Measurements from ENCODE around the gene C10orf90.

The C10orf90 gene

DNA sequence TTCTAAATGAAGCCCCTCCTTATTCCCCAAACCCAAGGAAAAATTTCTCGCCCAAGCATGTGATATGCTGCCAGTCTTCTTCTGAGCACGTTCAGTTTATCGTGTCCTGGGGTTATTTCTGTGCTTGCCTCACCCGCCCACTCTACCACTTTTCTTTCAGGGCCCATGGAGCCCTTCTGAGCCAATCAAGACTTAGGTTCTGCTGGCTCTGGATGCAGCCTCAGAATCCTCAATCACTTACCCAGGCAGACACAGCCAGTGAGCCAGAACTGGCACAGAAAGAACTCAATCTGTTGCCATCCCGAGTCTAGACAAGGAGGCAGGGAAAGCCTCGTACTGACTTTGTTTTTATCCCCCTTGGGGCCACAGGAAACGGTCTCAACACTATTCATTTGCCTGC, 34.2 kb upstream of the C10orf90 start (continued):
- no peak for TF ChIP-seq ZNF10 (tag by site-specific recombination; IDR thresholded peaks at IDR 0.05)

DNA sequence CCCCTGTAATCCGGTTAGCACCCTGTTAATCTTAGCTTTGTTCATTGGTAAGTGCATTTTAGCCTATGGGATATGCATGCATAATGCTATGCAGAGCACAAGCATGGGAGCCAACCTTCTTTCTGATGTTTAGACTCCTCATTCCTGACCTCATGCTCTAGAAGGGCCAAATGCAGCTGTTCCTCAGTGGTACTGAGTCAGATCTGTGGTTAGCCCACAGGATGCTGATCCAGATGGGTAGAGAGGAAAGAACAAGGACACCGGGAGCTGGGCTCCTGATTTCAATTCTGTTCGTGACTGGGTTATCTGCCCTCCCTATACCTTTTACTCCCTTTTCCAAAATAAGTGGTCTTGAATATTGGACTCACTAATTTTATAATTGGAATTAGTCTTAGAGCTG, 31.7 kb upstream of the C10orf90 start:
- H3K27ac ChIP-seq (ENCODE audit: extremely low read depth, low read depth, low read length): no peak overlapping the region
- ChIA-PET POLR2A (no interaction called here), CTCF (no interaction called here)
- H3K36me3 ChIP-seq (ENCODE audit: control insufficient read depth in 2 of 2, insufficient read depth in 1 of 2, low read length in 2 of 2): no peaks in the 10 kb centered on the region
- no peaks in the 10 kb centered on the region for H3K9me3 ChIP-seq (ENCODE audit: control insufficient read depth, insufficient read depth, low read depth, low read length)
- H3K4me3 ChIP-seq (ENCODE audit: low read depth, low read length): no peak overlapping the region
- no peak for TF ChIP-seq ZFP3 (tag by site-specific recombination; IDR thresholded peaks at IDR 0.05; ENCODE audit: low read depth)
- no peak for TF ChIP-seq ZNF394 (tag by site-specific recombination; IDR thresholded peaks at IDR 0.05; ENCODE audit: borderline replicate concordance)
- no peak for TF ChIP-seq ZNF514 (tag by site-specific recombination; IDR thresholded peaks at IDR 0.05)
- no peak for TF ChIP-seq OVOL3 (tag by site-specific recombination; IDR thresholded peaks at IDR 0.05)
- TF ChIP-seq ZNF138 (tag by site-specific recombination; IDR thresholded peaks at IDR 0.05; ENCODE audit: borderline replicate concordance): no peak
- no peak for TF ChIP-seq ZNF571 (tag by site-specific recombination; IDR thresholded peaks at IDR 0.05)
- no peaks in the 10 kb centered on the region for H3K4me1 ChIP-seq (ENCODE audit: control insufficient read depth, insufficient read depth, low read length)

DNA sequence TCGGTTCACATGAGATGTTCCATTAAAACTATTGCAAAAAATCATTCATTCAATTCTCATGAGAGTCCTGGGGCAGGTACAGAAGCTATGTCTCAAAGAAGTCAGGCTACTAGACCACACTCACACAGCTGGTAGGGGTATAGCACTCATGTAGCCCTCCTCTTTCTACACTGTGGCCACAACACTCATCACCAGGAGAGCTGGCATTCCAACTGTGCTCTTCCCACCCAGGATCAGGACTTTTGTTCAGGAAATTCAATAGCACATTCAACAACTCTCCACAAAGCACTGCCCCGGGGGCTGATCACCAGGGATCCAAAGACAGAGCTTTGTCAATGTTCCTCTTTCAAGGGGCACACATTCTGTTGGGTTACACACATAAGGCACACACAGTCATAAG, 31.0 kb upstream of the C10orf90 start:
- POLR2A ChIA-PET: no interaction called here
- TF ChIP-seq ZNF223 (tag by site-specific recombination; IDR thresholded peaks at IDR 0.05): no peak
- TF ChIP-seq SP3 (tag by site-specific recombination; IDR thresholded peaks at IDR 0.05): no peak
- no peak for TF ChIP-seq ZNF221 (tag by site-specific recombination; IDR thresholded peaks at IDR 0.05; ENCODE audit: borderline replicate concordance)
- TF ChIP-seq, protein P1, sequence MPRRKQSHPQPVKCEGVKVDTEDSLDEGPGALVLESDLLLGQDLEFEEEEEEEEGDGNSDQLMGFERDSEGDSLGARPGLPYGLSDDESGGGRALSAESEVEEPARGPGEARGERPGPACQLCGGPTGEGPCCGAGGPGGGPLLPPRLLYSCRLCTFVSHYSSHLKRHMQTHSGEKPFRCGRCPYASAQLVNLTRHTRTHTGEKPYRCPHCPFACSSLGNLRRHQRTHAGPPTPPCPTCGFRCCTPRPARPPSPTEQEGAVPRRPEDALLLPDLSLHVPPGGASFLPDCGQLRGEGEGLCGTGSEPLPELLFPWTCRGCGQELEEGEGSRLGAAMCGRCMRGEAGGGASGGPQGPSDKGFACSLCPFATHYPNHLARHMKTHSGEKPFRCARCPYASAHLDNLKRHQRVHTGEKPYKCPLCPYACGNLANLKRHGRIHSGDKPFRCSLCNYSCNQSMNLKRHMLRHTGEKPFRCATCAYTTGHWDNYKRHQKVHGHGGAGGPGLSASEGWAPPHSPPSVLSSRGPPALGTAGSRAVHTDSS (tag by site-specific recombination; IDR thresholded peaks at IDR 0.05): no peak
- no peak for TF ChIP-seq ZBTB48 (tag by site-specific recombination; IDR thresholded peaks at IDR 0.05)
- no peak for TF ChIP-seq ZNF133 (tag by site-specific recombination; IDR thresholded peaks at IDR 0.05)
- no peak for TF ChIP-seq ZNF112 (tag by site-specific recombination; IDR thresholded peaks at IDR 0.05)
- TF ChIP-seq ZNF335 (tag by site-specific recombination; conservative IDR thresholded peaks at IDR 0.05): no peak
- TF ChIP-seq, protein P2, sequence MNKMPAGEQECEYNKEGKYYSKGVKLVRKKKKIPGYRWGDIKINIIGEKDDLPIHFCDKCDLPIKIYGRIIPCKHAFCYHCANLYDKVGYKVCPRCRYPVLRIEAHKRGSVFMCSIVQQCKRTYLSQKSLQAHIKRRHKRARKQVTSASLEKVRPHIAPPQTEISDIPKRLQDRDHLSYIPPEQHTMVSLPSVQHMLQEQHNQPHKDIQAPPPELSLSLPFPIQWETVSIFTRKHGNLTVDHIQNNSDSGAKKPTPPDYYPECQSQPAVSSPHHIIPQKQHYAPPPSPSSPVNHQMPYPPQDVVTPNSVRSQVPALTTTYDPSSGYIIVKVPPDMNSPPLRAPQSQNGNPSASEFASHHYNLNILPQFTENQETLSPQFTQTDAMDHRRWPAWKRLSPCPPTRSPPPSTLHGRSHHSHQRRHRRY (tag by site-specific recombination; IDR thresholded peaks at IDR 0.05): no peak
- TF ChIP-seq ZNF10 (tag by site-specific recombination; IDR thresholded peaks at IDR 0.05): no peak
- TF ChIP-seq ZSCAN16 (tag by site-specific recombination; IDR thresholded peaks at IDR 0.05): no peak
- no peaks in the 10 kb centered on the region for H3K36me3 ChIP-seq (ENCODE audit: control insufficient read depth in 2 of 2, insufficient read depth in 1 of 2, low read length in 2 of 2)
- H3K4me3 ChIP-seq (ENCODE audit: low read depth, low read length): no peak overlapping the region
- H3K27ac ChIP-seq (ENCODE audit: extremely low read depth, low read depth, low read length): no peak overlapping the region
- no peaks in the 10 kb centered on the region for H3K9me3 ChIP-seq (ENCODE audit: control insufficient read depth, insufficient read depth, low read depth, low read length)
- CTCF ChIA-PET: interaction anchor here (0.6 kb wide), 1 partner anchor 36 kb away, joined by 4 read pairs; no protein-coding TSS in a partner anchor
- H3K4me1 ChIP-seq (ENCODE audit: control insufficient read depth, insufficient read depth, low read length): no peaks in the 10 kb centered on the region

DNA sequence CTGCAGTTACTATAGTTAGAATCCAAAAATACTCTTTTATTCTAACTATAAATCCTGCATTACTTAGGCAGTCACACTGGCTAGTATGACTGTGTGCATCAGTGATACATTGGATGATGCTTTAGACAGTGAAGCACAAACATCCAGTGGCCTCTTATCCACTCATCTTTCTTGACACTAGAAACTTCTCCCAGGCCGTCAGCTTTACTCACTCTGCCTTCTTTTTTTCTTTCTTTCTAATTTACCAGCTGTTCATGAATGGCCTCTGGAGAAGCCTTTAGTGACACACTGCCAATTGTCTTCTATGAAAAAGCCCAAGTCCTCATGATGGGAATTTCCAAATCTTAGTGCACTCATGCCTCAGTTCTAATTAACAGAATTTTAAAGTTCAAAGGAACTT, 26.2 kb upstream of the C10orf90 start:
- Histone ChIP-seq H3K4me1 (ENCODE audit: control insufficient read depth, insufficient read depth, low read length) (no peaks in the 10 kb centered on the region), H3K36me3 (ENCODE audit: control insufficient read depth in 2 of 2, insufficient read depth in 1 of 2, low read length in 2 of 2) (no peaks in the 10 kb centered on the region), H3K9me3 (ENCODE audit: control insufficient read depth, insufficient read depth, low read depth, low read length) (no peaks in the 10 kb centered on the region), H3K4me3 (ENCODE audit: low read depth, low read length) (no peak overlapping the region), H3K27ac (ENCODE audit: extremely low read depth, low read depth, low read length) (no peak overlapping the region)
- ChIA-PET CTCF (interaction anchor here (0.7 kb wide), 1 partner anchor 53 kb away, joined by 3 read pairs; no protein-coding TSS in a partner anchor), POLR2A (no interaction called here)
- no peak for TF ChIP-seq GLIS2 (tag by site-specific recombination; IDR thresholded peaks at IDR 0.05)
- TF ChIP-seq ZNF843 (tag by site-specific recombination; IDR thresholded peaks at IDR 0.05): no peak
- TF ChIP-seq ZBTB7A (tag by site-specific recombination; IDR thresholded peaks at IDR 0.05; ENCODE audit: low read depth): no peak
- no peak for TF ChIP-seq SALL2 (tag by site-specific recombination; IDR thresholded peaks at IDR 0.05; ENCODE audit: borderline replicate concordance)
- no peak for TF ChIP-seq ZNF433 (tag by site-specific recombination; IDR thresholded peaks at IDR 0.05; ENCODE audit: low read depth)
- TF ChIP-seq ZNF416 (tag by site-specific recombination; IDR thresholded peaks at IDR 0.05): no peak

Data from HEK293 (cell line).